Neutrophil (primary cell): Measurements from ENCODE around the gene RAPGEF5.

Experiments used
- H3K27ac ChIP-seq: fragments of 200-600 bp; sonication (generic); 2 replicates; pipeline ENCODE4 v1.5.1; 2016; ENCODE audit warnings: mild to moderate bottlenecking, moderate library complexity
- H3K27me3 ChIP-seq: fragments of 200-600 bp; sonication (generic); 2 replicates; pipeline ENCODE4 v1.6.0; 2016; ENCODE audit warnings: mild to moderate bottlenecking
- H3K36me3 ChIP-seq: fragments of 200-600 bp; sonication (generic); 2 replicates; pipeline ENCODE4 v1.5.1; 2017
- H3K4me1 ChIP-seq, 2 experiments: fragments of 200-600 bp in 1 of 2; sonication (generic) in 1 of 2; 1 replicate in 1 of 2; 2 replicates in 1 of 2; pipeline versions ENCODE4 v1.5.1 to v1.6.1; 2013 to 2016; ENCODE audit warnings: low read depth in 1 of 2, low read length in 1 of 2, mild to moderate bottlenecking in 1 of 2, moderate library complexity in 1 of 2; ENCODE audit not compliant: control insufficient read depth in 1 of 2, insufficient read depth in 1 of 2
- H3K4me3 ChIP-seq, 2 experiments: fragments of 200-600 bp in 1 of 2; sonication (generic) in 1 of 2; 1 replicate in 1 of 2; 2 replicates in 1 of 2; pipeline ENCODE4 v1.5.1; 2013 to 2016; ENCODE audit warnings: low read depth in 1 of 2, low read length in 1 of 2, mild to moderate bottlenecking in 1 of 2, moderate library complexity in 1 of 2
- H3K9me3 ChIP-seq: fragments of 200-600 bp; sonication (generic); 2 replicates; pipeline ENCODE4 v1.5.1; 2016
- CTCF ChIP-seq: fragments of 200-600 bp; sonication (generic); IDR thresholded peaks from 2 replicates; pipeline ENCODE4 v1.5.1; 2016; ENCODE audit warnings: antibody characterized with exemption

The RAPGEF5 gene

GRCh38 chr7:22197376-22197775 lies 159.6 kb downstream of the RAPGEF5 start:
- Histone ChIP-seq H3K27ac (no peak overlapping the region), H3K9me3 (no peaks in the 10 kb centered on the region), H3K36me3 (no peaks in the 10 kb centered on the region), H3K4me3 (no peak overlapping the region), H3K4me1 (no peaks in the 10 kb centered on the region), H3K27me3 (no peaks in the 10 kb centered on the region)
- TF ChIP-seq CTCF, result no peak

GRCh38 chr7:22196429-22196828 lies 160.5 kb downstream of the RAPGEF5 start:
- TF ChIP-seq CTCF, result no peak
- Histone ChIP-seq H3K4me3 (no peak overlapping the region), H3K4me1 (no peaks in the 10 kb centered on the region), H3K27ac (no peak overlapping the region), H3K27me3 (no peaks in the 10 kb centered on the region), H3K9me3 (no peaks in the 10 kb centered on the region), H3K36me3 (no peaks in the 10 kb centered on the region)

- H3K4me3 ChIP-seq, result no peak overlapping the region
- H3K4me1 ChIP-seq, result no peaks in the 10 kb centered on the region
- H3K9me3 ChIP-seq, result no peaks in the 10 kb centered on the region
- no peak for TF ChIP-seq CTCF
- H3K27ac ChIP-seq, result no peak overlapping the region
- H3K36me3 ChIP-seq, result no peaks in the 10 kb centered on the region
- no peaks in the 10 kb centered on the region for H3K27me3 ChIP-seq
These were observed 161.4 kb downstream of the RAPGEF5 start for GRCh38 chr7:22195397-22196172.

- TF ChIP-seq CTCF, result no peak
These were observed 162.2 kb downstream of the RAPGEF5 start for GRCh38 chr7:22194658-22195273.

GRCh38 chr7:22193450-22193983 lies 163.4 kb downstream of the RAPGEF5 start:
- H3K9me3 ChIP-seq, result no peaks in the 10 kb centered on the region
- H3K36me3 ChIP-seq, result no peaks in the 10 kb centered on the region
- no peaks in the 10 kb centered on the region for H3K4me1 ChIP-seq
- H3K27me3 ChIP-seq, result no peaks in the 10 kb centered on the region
- no peak overlapping the region for H3K27ac ChIP-seq
- H3K4me3 ChIP-seq, result no peak overlapping the region
- TF ChIP-seq CTCF, result no peak

More at GRCh38 chr7:22194658-22195273, 162.2 kb downstream of the RAPGEF5 start:
- Histone ChIP-seq H3K36me3 (no peaks in the 10 kb centered on the region), H3K4me1 (no peaks in the 10 kb centered on the region), H3K9me3 (no peaks in the 10 kb centered on the region), H3K27ac (no peak overlapping the region), H3K27me3 (no peaks in the 10 kb centered on the region), H3K4me3 (no peak overlapping the region)
